Measurements from ENCODE around the gene LINC00632. TPM values are rescaled to one million over a fixed set of nuclear protein-coding genes. Genes with fewer than 3 reads are reported as not detected.

The LINC00632 gene
- total RNA-seq, 1 experiment from 2014 or later: 22.6 TPM

DNA sequence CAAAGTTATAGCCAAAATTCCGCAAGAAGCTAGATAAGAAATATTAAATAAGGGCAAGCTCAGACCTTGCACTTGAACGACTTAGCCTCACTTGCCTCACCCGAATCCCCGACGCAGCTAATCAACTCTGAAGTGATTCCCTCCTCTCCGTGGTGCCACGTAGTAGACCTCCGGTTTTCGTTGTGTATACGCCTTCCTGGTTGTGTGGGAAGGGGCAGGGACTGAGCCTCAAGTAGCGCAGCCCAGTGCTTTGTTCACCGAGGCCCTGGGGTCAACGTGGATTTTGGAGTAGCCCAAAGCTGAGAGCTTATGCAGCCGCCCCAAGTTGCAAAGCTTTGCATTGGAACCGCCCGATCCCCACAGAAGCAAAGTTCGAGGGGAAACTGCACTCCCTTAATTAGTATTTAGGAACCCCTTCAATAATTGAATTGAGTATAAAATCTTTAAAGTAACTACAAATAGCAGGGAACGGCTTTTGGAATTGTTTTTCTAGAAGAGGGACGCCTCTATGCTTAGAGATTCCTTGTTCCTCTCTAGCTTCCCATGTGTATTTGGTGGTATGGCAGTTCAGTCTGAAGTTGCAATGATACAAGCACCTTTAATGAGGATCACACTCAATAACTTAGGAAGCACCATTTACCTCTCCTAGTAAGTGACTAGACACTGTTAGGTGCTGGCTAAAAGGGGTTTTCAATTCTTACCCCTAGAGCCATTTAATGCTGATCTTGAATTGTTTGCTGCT lies 55.7 kb downstream of the LINC00632 start:
- peak; percentile 50 for DNase-seq (ENCODE audit: low read depth)

DNA sequence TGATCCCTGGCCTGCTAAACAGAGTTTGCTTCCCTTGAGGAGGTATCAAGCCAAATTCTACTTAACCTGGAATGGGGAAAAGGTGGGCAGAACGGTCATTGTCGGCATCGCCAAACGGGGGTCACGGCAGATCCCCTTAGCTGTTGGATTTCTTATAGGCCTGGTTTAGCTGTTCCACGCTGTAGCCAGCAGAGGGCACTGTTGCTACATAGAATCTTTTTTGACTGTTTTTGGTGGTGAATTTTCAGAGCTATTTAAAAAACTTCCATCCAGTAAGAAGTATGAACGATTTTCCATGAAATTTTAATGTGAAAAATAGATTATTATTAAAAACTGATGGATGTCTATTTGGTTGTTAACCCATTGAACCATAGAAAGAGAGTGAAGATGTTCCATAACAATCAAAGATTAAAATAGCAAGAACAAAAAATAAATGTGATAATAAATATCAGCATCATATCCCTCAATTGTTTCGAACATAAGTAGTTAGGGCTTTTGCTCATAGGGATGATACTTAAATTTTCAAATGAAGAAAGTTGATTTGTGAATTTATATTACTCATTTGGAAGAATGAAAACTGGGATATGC lies 56.6 kb downstream of the LINC00632 start:
- DNase-seq (ENCODE audit: low read depth): peak; percentile 71

DNA sequence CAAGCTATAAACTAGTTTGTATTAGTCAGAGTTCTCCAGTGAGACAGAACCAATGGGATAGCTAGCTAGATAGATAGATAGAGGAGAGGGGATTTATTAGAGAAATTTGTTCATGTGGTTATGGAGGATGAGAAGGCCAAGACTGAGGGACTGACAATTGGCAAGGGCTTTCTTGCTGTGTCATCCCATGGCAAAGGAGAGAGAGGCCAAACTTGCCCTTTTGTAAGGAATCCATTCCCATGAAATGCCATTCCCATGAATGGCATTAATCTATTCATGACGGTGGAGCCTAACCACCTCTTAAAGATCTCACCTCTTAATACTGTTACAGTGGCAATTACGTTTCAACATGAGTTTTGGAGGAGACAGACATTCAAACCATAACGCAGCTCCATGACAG lies 58.1 kb downstream of the LINC00632 start:
- DNase-seq (ENCODE audit: low read depth): peak; percentile 68

DNA sequence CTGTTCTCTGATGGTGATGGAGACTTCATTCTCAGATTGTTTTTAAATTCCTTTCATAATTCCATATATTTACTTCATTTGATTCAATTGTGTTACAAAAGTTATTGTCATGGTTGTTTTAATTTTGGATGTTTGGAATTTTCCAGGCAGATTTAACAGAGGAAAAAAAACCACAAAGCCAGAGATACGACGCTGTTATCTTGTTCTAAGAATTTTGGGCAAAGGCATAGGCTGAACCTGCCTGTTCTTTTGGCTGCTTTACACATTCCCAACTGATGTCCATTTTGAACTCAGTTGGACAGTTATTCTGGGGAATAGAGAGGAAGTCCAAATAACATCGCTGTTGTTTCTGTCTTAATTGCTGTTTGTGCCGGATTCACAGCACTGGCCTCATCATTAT lies 65.7 kb downstream of the LINC00632 start:
- DNase-seq (ENCODE audit: low read depth): no peak

DNA sequence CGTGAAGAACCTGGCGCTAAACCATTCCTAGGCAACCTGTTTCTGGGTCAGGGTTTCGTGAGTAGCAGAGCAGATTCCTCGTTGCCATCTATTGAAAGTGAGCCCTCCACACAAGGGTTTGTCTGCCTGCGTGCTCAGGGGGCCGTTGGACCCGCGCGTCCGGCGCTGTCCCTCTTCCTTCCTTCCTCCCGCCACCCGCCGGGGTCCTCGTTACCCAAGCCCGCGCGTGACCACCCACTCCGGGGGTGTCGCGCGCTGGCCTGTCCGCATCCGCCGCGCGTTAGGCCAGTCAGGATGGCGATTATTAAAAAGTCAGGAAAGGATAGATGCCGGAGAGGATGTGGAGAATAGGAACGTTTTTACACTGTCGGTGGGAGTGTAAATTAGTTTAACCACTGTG lies 66.8 kb downstream of the LINC00632 start:
- no peak for DNase-seq (ENCODE audit: low read depth)

DNA sequence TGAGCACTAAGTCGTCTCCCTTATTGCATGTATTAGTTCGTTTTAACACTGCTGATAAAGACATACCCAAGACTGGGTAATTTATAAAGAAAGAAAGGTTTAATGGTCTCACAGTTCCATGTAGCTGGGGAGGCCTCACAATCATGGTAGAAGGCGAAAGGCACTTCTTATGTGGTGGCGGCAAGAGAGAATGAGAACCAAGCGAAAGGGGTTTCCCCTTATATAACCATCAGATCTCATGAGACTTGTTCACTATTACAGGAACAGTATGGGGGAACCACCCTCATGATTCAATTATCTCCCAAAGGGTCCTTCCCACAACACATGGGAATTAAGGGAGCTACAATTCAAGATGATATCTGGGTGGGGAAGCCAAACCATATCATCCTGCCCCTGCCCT lies 85.1 kb downstream of the LINC00632 start:
- DNase-seq (ENCODE audit: low read depth): no peak

DNA sequence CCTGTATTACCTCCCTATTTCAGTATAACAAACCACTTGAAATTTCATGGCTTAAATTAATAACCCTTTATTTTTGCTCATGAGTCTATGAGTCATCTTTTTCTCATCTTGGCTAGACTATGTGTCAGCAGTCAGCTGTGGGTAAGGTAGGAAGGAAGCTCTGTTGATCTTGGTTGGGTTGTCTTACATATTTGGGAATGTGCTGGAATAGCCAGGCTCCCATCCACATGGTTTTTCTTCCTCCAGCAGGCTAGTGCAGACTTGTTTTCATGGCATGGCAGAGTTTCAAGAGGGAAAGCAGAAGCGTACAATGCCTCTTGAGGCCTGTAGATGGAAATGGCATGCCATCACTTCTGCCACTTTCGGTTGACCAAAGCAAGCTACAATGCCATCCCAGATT lies 89.7 kb downstream of the LINC00632 start:
- peak; percentile 10 for DNase-seq (ENCODE audit: low read depth)

DNA sequence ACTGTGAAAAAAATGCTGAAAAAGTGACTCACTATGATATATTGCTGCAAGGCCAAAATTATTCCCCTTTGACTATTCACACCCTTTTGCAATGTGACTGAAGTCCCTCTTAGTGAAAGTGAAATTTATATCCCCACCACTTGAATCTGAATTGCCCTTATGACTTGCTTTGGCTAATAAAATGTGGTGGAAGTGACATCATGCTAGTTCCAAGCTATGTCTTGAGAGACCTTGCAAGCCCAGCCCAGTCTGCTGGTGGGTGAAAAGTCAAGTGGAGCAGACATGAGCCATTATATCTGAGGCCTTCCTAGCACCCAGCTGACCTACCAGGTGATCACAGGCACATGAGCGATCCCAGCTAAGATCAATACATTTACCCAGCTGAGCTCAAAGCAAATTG lies 94.7 kb downstream of the LINC00632 start:
- peak; percentile 66 for DNase-seq (ENCODE audit: low read depth)

DNA sequence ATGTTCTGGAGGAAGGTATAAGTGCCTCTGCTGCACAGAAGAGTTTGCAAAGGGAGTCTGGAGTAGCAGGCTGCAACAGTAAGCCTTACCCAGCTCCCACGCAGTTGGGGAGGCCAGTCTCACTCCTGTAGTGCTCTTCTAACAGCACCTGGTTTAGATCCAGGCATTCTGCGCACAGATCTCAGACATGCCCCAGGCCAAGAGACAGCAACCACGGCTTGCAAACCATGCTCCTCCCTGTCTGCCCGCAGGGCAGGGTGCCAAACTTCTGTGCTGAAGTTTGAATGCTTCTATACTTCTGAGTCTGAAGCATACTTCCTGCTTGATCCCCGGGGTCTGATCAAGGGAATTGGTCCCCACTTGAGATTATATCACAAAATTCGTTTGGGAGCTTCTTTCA lies 106.3 kb downstream of the LINC00632 start:
- peak; percentile 84 for DNase-seq (ENCODE audit: low read depth)

DNA sequence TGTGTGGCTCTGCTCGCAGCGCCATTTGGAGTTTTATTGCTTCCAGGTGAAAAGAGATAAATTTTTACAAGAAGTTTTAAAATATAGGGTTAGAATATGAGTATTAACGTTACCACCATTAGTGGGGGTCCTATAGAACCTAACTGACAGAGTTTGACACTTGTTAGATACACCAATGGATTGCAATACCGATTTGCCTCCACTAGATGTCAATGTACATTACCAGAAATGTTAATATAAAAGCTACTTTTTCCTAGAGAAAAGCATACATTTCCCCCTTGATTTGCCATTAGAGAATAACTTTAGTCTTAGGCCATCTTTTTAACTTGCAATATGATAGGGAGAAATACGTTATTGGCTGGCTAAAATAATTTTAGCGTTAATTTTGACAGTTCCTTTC lies 108.4 kb downstream of the LINC00632 start:
- DNase-seq (ENCODE audit: low read depth): peak; percentile 46

DNA sequence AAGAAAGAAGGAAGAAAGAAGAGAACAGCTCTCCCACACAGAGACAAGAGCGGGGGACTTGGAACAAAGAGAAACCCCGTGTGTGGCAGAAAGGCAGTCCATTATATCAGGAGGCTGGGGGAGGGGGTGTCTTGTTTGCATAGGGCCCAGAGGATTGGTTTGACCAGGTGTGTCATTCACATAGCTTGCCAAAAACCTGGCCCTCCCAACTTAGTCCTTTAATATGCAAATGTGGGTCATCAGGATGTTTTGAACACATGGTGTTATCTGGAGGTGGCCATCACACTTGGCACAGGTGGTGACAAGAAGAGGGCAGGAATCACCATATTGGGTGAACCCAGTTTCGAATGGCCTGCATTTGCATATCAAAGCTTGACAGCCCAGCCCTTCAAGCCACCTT lies 111.7 kb downstream of the LINC00632 start:
- DNase-seq (ENCODE audit: low read depth): no peak

DNA sequence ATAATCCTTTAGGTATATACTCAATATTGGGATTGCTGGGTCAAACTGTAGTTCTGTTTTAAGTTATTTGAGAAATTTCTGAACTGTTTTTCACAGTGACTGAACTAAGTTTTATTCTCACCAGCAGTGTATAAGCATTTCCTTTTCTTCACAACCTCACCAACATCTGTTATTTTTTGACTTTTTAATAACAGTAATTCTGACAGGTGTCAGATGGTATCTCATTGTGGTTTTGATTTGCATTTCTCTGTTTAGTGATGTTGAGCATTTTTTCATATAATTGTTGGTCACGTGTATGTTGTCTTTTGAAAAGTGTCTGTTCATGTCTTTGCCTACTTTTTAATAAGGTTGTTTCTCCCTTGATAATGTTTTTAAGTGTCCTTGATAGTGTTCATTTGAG lies 112.6 kb downstream of the LINC00632 start:
- DNase-seq (ENCODE audit: low read depth): no peak

DNA sequence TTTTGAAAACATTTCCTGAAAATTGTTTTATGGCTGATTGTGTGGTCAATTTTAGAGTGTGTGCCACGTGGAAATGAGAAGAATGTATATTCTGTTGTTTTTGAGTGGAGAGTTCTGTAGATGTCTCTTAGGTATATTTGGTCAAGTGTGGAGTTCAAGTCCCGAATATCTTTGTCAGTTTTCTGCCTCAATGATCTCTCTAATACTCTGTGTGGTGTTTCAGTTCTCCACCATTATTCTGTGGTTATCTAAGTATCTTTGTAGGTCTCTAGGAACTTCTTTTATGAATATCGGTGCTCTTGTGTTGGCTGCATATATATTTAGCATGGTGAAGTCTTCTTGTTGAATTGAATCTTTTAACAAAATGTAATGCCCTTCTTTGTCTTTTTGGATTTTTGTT lies 113.3 kb downstream of the LINC00632 start:
- DNase-seq (ENCODE audit: low read depth): no peak

DNA sequence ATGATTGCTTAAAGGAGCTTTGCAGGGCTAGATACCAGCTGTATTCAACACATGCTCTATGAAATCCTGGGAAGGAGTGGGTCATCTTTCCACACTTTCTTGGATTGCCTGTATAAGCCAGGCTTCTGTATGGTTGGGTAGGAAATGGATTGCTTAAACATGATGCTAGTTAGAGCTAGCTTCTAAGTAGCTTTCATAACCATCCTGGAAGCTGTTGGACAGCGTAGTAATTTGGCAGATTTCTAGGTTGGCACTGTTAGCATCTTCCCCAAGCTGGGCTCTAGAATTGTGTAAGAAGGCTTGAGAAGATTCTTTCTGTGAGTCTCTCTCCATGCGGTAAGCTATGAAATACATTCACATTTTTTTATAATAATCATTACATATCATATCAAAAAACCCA lies 127.3 kb downstream of the LINC00632 start:
- no peak for DNase-seq (ENCODE audit: low read depth)

Other genes with a start within 250 kb of the LINC00632 start
- gene SOX3, start 204.7 kb upstream of the LINC00632 start, total RNA-seq (2014; rRNA removed; shearing (Covaris generic)): not detected in 2 replicates

Measured in M059J (cell line).